Measurements from ENCODE around the gene ARPC1B. TPM values are rescaled to one million over a fixed set of nuclear protein-coding genes. Genes with fewer than 3 reads are reported as not detected.
"Not testable (repeated sequence)": the region's sequence is repeated elsewhere in the genome, so short reads cannot be mapped to it uniquely, and the experiment has no call there.

The ARPC1B gene
- total and polyA plus RNA-seq, 2 experiments from 2014 or later, result 101 to 132 TPM

DNA sequence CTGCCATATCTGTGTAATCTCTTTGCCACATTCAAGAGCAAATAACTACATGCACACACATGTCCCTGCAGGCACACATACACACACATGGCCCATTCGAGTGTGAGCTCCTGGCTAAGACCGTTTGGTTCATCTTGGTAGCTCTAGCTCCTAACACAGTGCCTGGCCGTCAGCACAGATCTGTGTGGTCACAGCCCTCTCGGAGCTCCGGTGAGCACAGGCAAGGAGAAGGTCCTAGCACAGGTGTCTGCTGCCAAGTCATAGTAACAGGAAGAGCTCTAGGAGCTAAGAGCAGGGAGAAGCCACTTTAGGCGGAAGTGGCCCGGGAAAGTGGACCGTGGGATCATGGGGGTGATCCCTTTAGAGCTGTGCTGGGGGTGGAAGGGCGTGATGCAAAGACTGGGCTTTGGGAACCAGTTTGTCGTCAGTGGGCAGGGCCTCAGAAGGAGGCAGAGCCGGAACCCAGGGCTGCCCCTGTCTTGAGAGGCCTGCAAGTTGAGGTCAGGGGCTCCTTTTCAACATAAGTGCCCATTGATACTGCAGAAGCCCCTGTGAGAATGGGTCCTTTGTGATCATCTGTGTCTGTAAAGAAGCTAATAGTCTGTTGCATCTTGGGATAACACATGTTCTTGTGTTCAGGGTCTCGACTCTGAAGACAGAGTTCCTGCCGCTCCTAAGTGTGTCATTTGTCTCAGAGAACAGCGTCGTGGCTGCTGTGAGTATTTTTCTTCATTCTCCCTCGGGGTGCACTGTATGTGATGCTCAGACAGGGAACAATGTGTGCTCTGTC is 16.6 kb upstream of the ARPC1B start (continued):
- TF ChIP-seq, protein P1, sequence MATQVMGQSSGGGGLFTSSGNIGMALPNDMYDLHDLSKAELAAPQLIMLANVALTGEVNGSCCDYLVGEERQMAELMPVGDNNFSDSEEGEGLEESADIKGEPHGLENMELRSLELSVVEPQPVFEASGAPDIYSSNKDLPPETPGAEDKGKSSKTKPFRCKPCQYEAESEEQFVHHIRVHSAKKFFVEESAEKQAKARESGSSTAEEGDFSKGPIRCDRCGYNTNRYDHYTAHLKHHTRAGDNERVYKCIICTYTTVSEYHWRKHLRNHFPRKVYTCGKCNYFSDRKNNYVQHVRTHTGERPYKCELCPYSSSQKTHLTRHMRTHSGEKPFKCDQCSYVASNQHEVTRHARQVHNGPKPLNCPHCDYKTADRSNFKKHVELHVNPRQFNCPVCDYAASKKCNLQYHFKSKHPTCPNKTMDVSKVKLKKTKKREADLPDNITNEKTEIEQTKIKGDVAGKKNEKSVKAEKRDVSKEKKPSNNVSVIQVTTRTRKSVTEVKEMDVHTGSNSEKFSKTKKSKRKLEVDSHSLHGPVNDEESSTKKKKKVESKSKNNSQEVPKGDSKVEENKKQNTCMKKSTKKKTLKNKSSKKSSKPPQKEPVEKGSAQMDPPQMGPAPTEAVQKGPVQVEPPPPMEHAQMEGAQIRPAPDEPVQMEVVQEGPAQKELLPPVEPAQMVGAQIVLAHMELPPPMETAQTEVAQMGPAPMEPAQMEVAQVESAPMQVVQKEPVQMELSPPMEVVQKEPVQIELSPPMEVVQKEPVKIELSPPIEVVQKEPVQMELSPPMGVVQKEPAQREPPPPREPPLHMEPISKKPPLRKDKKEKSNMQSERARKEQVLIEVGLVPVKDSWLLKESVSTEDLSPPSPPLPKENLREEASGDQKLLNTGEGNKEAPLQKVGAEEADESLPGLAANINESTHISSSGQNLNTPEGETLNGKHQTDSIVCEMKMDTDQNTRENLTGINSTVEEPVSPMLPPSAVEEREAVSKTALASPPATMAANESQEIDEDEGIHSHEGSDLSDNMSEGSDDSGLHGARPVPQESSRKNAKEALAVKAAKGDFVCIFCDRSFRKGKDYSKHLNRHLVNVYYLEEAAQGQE (IDR thresholded peaks at IDR 0.05; ENCODE audit: unreplicated experiment), result no peak
- TF ChIP-seq ZNF114 (CRISPR knock-in tag; IDR thresholded peaks at IDR 0.05), result no peak
- no peak for TF ChIP-seq EZH2 (IDR thresholded peaks at IDR 0.05; ENCODE audit: low read depth, unreplicated experiment)
- no peak for TF ChIP-seq ZNF331 (CRISPR knock-in tag; IDR thresholded peaks at IDR 0.05; ENCODE audit: low read depth)
- TF ChIP-seq JUNB (IDR thresholded peaks at IDR 0.05; ENCODE audit: unreplicated experiment), result no peak

DNA sequence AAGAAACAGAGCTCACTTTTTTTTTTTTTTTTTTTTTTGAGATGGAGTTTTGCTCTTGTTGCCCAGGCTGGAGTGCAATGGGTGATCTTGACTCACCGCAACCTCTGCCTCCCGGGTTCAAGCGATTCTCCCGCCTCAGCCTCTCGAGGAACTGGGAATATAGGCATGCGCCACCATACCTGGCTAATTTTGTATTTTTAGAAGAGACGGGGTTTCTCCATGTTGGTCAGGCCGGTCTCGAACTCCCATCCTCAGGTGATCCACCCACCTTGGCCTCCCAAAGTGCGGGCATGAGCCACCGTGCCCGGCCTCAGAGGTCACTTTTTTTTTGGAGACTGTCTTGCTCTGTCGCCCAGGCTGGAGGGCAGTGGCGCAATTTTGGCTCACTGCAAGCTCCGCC is 16.0 kb upstream of the ARPC1B start:
- H3K4me3 ChIP-seq; H3K4me2 ChIP-seq; H3K4me1 ChIP-seq (ENCODE audit: insufficient read depth); H3K27me3 Mint-ChIP-seq (ENCODE audit: insufficient read depth, low read depth, poor library complexity); H3K27me3 ChIP-seq (ENCODE audit: insufficient read depth); H3K4me3 Mint-ChIP-seq; H3K79me2 ChIP-seq (replicated peaks; ENCODE audit: insufficient read depth); DNase-seq (ENCODE audit: low spot score); H3K9me2 ChIP-seq (ENCODE audit: insufficient read depth); H3K27ac Mint-ChIP-seq; ATAC-seq; H3F3A ChIP-seq (replicated peaks; ENCODE audit: low read depth); H3K27ac ChIP-seq (ENCODE audit: low read depth); H2AFZ ChIP-seq; H4K20me1 ChIP-seq (replicated peaks; ENCODE audit: insufficient read depth); H3K9me3 Mint-ChIP-seq; H3K4me1 Mint-ChIP-seq: not testable (repeated sequence)
- H3K36me3 ChIP-seq (ENCODE audit: insufficient read depth), result peaks cover 19% of the 10 kb centered on the region
- peaks cover 48% of the 10 kb centered on the region for H3K36me3 Mint-ChIP-seq (ENCODE audit: low read depth)

GRCh38 chr7:99359465-99360154 is 14.9 kb upstream of the ARPC1B start:
- Histone ChIP-seq H3K4me1 (ENCODE audit: insufficient read depth) (no peaks in the 10 kb centered on the region), H3K27ac (ENCODE audit: low read depth) (no peak overlapping the region; the same call in 1 of the 2 replicates), H3K4me3 (no peak overlapping the region), H3K9me2 (ENCODE audit: insufficient read depth) (no peaks in the 10 kb centered on the region), H3K36me3 (ENCODE audit: insufficient read depth) (peaks cover 17% of the 10 kb centered on the region), H2AFZ (no peak overlapping the region), H4K20me1 (replicated peaks; ENCODE audit: insufficient read depth) (0 out of 2 replicates have a peak, but pooled peaks cover 5% of the 10 kb centered on the region), H3F3A (replicated peaks; ENCODE audit: low read depth) (0 out of 2 replicates have a peak, but pooled peaks cover 2% of the 10 kb centered on the region), H3K4me2 (no peak overlapping the region), H3K27me3 (ENCODE audit: insufficient read depth) (no peaks in the 10 kb centered on the region), H3K79me2 (replicated peaks; ENCODE audit: insufficient read depth) (no peaks in the 10 kb centered on the region)
- Mint-ChIP-seq H3K27ac (0 out of 2 replicates have a peak overlapping the region, but pooled peaks have one; percentile 44), H3K4me1 (0 out of 3 replicates have a peak, but pooled peaks cover 6% of the 10 kb centered on the region), H3K4me3 (no peak overlapping the region), H3K27me3 (ENCODE audit: insufficient read depth, low read depth, poor library complexity) (peaks cover 10% of the 10 kb centered on the region), H3K9me3 (no peaks in the 10 kb centered on the region), H3K36me3 (ENCODE audit: low read depth) (peaks cover 53% of the 10 kb centered on the region)
- TF ChIP-seq CTCF (conservative IDR thresholded peaks at IDR 0.05; ENCODE audit: low read depth in 2 of 2), result peak in 1 of 2 experiments; percentile 57; a peak in 2 of 4 replicates
- TF ChIP-seq POLR2AphosphoS5 (IDR thresholded peaks at IDR 0.05; ENCODE audit: low read depth), result no peak
- DNase-seq (ENCODE audit: low spot score) (peak; percentile 69), ATAC-seq (peak; percentile 96)

Data from GM23338 (cell line).